PFSK-1 (cell line): ENCODE results near the gene CASZ1.

ENCODE experiments used
- POLR2AphosphoS5 ChIP-seq: IDR thresholded peaks from 2 replicates; pipeline ENCODE4 v1.6.1; 2012; ENCODE audit warnings: low read depth, mild to moderate bottlenecking, control low read depth, low read length, moderate library complexity
- REST ChIP-seq, 2 experiments: IDR thresholded peaks; 2 replicates each; pipeline versions ENCODE4 v1.6.1 to v1.8.0; 2011 to 2012; ENCODE audit warnings: low read depth in 2 of 2, low read length in 2 of 2, control low read depth in 1 of 2, inconsistent platforms in 1 of 2, mild to moderate bottlenecking in 1 of 2, moderate library complexity in 1 of 2; ENCODE audit not compliant: insufficient read depth in 1 of 2
- SIN3A ChIP-seq: IDR thresholded peaks from 2 replicates; pipeline ENCODE4 v1.6.1; 2012; ENCODE audit warnings: mild to moderate bottlenecking, low read length, moderate library complexity, borderline replicate concordance; ENCODE audit not compliant: insufficient read depth
- TAF1 ChIP-seq: IDR thresholded peaks from 2 replicates; pipeline ENCODE4 v1.6.1; 2012; ENCODE audit warnings: low read length, control low read depth, borderline replicate concordance; ENCODE audit not compliant: insufficient read depth

DNA sequence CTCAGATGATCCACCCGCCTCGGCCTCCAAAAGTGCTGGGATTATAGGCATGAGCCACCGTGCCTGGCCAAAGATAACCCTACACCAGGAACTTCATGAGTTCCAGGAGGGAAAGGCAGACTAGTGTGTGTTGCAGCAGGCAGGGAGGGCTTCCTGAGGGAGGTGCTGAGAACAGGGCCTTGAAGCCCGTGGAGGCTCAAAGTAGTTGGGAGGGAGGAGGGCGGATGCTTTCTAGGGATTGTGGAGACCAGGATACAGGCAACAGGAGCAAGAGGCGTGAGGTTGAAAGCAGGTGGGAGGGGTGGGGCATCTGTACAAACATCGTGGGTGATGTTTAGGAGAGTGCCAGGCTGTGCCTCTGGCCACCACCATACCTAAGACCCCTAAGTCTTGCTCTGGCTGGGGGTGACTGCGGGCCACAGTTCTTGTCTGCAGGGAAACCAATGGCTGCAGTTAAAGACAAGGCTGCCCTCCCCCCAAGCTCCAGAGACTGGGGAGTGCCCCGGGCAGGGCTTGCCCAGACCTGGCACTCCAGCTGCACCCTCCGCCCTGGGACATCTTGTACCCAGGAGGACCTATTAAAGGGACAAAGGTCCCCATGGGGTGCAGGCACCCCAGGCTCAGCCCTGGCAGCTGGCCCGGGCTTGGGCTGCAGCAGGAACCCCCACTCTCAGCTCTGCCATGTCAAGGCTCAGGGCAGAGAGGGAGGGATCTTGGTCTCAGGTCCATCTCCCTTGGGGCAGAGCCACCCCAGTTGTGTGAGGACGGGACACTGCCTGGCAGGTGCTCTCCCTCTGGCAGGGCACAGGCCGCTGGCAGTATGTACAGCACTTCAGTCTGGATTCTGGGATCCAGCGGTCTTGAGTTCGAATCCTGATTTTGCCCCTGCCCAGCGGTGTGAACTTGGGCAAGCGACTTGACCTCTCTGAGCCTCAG is 22.1 kb upstream of the CASZ1 start:
- TF ChIP-seq POLR2AphosphoS5: no peak
- TF ChIP-seq SIN3A: no peak
- no peak for TF ChIP-seq REST (IDR thresholded peaks at IDR 0.05; ENCODE audit: insufficient read depth in 1 of 2, low read depth in 2 of 2, low read length in 2 of 2)
- TF ChIP-seq TAF1: no peak
